ENCODE measurements around the gene PTH2. TPM values are rescaled to one million over a fixed set of nuclear protein-coding genes. Genes with fewer than 3 reads are reported as not detected.

PTH2 gene
- total RNA-seq, 1 donor from 2014 or later: not detected

DNA sequence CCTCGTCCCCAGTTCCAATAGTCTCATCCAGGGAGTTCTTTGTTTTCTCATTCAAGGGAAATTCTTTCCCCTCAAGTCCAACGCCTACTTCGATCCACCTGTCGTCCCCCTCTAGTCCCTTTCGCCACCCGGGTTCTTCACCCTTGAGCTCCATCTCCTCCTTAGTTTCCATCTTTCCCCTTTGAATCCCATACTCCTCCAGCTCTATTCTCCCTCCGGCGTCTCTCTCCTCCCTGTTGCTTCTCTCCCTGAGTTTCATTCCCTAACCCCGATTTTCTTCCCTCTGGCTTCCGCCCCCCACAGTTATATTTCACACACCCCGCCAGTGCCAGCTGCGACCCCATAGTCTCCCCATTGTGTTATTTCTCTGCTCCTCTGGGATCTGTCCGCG is 18.7 kb upstream of the PTH2 start:
- Mint-ChIP-seq H3K27ac (ENCODE audit: unreplicated experiment) (no peak overlapping the region), H3K36me3 (ENCODE audit: low read depth, unreplicated experiment) (peaks cover 5% of the 10 kb centered on the region), H3K9me3 (ENCODE audit: unreplicated experiment) (peaks cover 4% of the 10 kb centered on the region), H3K4me3 (ENCODE audit: unreplicated experiment) (peak overlapping the region; percentile 80), H3K4me1 (ENCODE audit: low read depth, unreplicated experiment) (no peaks in the 10 kb centered on the region), H3K27me3 (ENCODE audit: low read depth, unreplicated experiment) (peaks cover 52% of the 10 kb centered on the region)
- H3K4me3 ChIP-seq (ENCODE audit: insufficient read depth, low read depth, low read length): no peak overlapping the region
- H2AFZ ChIP-seq (ENCODE audit: low read depth, low read length): no peak overlapping the region
- H3K27me3 ChIP-seq (ENCODE audit: insufficient read depth, low read length): peaks cover 48% of the 10 kb centered on the region
- peak overlapping the region; percentile 94 for H3K4me2 ChIP-seq (ENCODE audit: low read length)
- TF ChIP-seq, protein P1, sequence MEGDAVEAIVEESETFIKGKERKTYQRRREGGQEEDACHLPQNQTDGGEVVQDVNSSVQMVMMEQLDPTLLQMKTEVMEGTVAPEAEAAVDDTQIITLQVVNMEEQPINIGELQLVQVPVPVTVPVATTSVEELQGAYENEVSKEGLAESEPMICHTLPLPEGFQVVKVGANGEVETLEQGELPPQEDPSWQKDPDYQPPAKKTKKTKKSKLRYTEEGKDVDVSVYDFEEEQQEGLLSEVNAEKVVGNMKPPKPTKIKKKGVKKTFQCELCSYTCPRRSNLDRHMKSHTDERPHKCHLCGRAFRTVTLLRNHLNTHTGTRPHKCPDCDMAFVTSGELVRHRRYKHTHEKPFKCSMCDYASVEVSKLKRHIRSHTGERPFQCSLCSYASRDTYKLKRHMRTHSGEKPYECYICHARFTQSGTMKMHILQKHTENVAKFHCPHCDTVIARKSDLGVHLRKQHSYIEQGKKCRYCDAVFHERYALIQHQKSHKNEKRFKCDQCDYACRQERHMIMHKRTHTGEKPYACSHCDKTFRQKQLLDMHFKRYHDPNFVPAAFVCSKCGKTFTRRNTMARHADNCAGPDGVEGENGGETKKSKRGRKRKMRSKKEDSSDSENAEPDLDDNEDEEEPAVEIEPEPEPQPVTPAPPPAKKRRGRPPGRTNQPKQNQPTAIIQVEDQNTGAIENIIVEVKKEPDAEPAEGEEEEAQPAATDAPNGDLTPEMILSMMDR (IDR thresholded peaks at IDR 0.05; ENCODE audit: insufficient read depth, low read depth, low read length): no peak
- TF ChIP-seq EZH2 (IDR thresholded peaks at IDR 0.05; ENCODE audit: insufficient read depth, low read length): peak; percentile 64
- H3K36me3 ChIP-seq (ENCODE audit: insufficient read depth, low read length): no peaks in the 10 kb centered on the region
- no peak for DNase-seq (ENCODE audit: low read depth)
- no peaks in the 10 kb centered on the region for H3K79me2 ChIP-seq (ENCODE audit: insufficient read depth, low read length)
- no peaks in the 10 kb centered on the region for H3K9me3 ChIP-seq (ENCODE audit: insufficient read depth, low read depth, low read length)
- no peak overlapping the region for H3K27ac ChIP-seq (ENCODE audit: low read depth, low read length)
- H3K4me1 ChIP-seq (ENCODE audit: insufficient read depth, low read length): peaks cover 3% of the 10 kb centered on the region
- no peaks in the 10 kb centered on the region for H4K20me1 ChIP-seq (ENCODE audit: insufficient read depth, low read length)
- no peak for FAIRE-seq
- H3K9ac ChIP-seq (ENCODE audit: low read length): no peak overlapping the region

DNA sequence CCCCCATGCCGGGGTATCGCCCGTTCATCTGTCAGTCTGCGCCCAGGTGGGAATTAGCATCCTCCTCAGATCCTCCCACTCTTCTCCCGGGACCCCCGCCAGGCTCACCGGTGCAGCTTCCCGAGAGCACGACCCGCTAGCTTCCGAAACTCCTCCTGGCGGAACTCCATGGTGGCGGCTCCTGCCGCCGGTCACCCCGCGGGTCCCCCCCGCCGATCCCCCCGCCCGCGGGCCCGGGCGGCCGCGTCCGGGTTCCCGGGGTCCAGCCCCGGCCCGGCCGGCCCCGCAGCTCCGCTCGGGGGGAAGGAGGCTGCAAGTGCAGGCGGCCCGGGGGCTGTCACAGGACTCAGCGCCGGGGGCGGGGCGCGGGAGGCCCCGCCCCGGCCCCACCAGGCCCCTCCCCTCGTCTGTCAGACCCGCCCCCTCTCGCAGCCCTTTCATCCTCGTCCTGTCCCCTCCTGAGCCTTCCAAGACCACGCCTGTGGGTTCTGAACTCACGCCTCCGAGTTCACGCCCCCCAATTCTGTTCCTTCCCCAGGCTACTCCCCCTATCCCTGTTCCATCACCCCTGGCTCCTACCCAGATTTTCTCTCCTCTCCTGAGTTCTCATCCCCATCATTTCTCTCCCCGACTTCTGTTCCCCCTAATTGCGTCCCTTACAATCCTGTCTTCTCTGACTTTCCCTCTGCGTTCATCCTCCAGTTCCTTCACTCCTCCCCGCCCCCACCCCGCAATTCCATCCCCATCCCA is 18.1 kb upstream of the PTH2 start, which contains the start of gene SLC17A7:
SLC17A7 (minus strand) TSS at position 318 of the 750 bp plus-strand sequence; CDS start at position 170, 148 bp downstream.
- H3K4me3 ChIP-seq (ENCODE audit: insufficient read depth, low read depth, low read length): peak within 1 kb of the TSS; percentile 10
- H3K27me3 Mint-ChIP-seq (ENCODE audit: low read depth, unreplicated experiment): peaks cover 55% of the 10 kb centered on the region
- H3K27ac ChIP-seq (ENCODE audit: low read depth, low read length): no peak within 1 kb of the TSS
- H3K79me2 ChIP-seq (ENCODE audit: insufficient read depth, low read length): no peaks in the 10 kb centered on the region
- peaks cover 54% of the 10 kb centered on the region for H3K27me3 ChIP-seq (ENCODE audit: insufficient read depth, low read length)
- H3K4me1 Mint-ChIP-seq (ENCODE audit: low read depth, unreplicated experiment): no peaks in the 10 kb centered on the region
- peak within 1 kb of the TSS; percentile 94 for H3K4me2 ChIP-seq (ENCODE audit: low read length)
- no peaks in the 10 kb centered on the region for H3K9me3 ChIP-seq (ENCODE audit: insufficient read depth, low read depth, low read length)
- DNase-seq (ENCODE audit: low read depth): no peak
- H3K9ac ChIP-seq (ENCODE audit: low read length): no peak within 1 kb of the TSS
- peaks cover under 1% of the 10 kb centered on the region for H3K36me3 Mint-ChIP-seq (ENCODE audit: low read depth, unreplicated experiment)
- TF ChIP-seq, protein P1 (IDR thresholded peaks at IDR 0.05; ENCODE audit: insufficient read depth, low read depth, low read length): no peak
- peak; percentile 85 for TF ChIP-seq EZH2 (IDR thresholded peaks at IDR 0.05; ENCODE audit: insufficient read depth, low read length)
- no peaks in the 10 kb centered on the region for H4K20me1 ChIP-seq (ENCODE audit: insufficient read depth, low read length)
- peak within 1 kb of the TSS; percentile 80 for H3K4me3 Mint-ChIP-seq (ENCODE audit: unreplicated experiment)
- no peak for FAIRE-seq
- H3K36me3 ChIP-seq (ENCODE audit: insufficient read depth, low read length): no peaks in the 10 kb centered on the region
- H3K27ac Mint-ChIP-seq (ENCODE audit: unreplicated experiment): peak within 1 kb of the TSS; percentile 14
- peaks cover 3% of the 10 kb centered on the region for H3K4me1 ChIP-seq (ENCODE audit: insufficient read depth, low read length)
- H3K9me3 Mint-ChIP-seq (ENCODE audit: unreplicated experiment): peaks cover 4% of the 10 kb centered on the region
- H2AFZ ChIP-seq (ENCODE audit: low read depth, low read length): no peak within 1 kb of the TSS
